HUES64 (cell line): ENCODE measurements around the gene MSMP.

ENCODE experiments used
- H3K27ac ChIP-seq: 2 replicates; pipeline ENCODE4 v1.7.0; 2013; ENCODE audit warnings: low read depth, low read length, inconsistent platforms
- H3K27me3 ChIP-seq: 2 replicates; pipeline ENCODE4 v1.6.1; 2013; ENCODE audit warnings: mild to moderate bottlenecking, low read length; ENCODE audit not compliant: insufficient read depth
- H3K36me3 ChIP-seq: 2 replicates; pipeline ENCODE4 v1.6.1; 2013; ENCODE audit warnings: mild to moderate bottlenecking, low read length; ENCODE audit not compliant: insufficient read depth
- H3K4me1 ChIP-seq: 2 replicates; pipeline ENCODE4 v1.6.1; 2013; ENCODE audit warnings: mild to moderate bottlenecking, low read length, moderate library complexity; ENCODE audit not compliant: insufficient read depth
- H3K4me3 ChIP-seq: 2 replicates; pipeline ENCODE4 v1.5.1; 2013; ENCODE audit warnings: mild to moderate bottlenecking, low read length, moderate library complexity
- H3K9ac ChIP-seq: 2 replicates; pipeline ENCODE4 v1.6.1; 2013; ENCODE audit warnings: mild to moderate bottlenecking, low read depth, low read length
- H3K9me3 ChIP-seq: 2 replicates; pipeline ENCODE4 v1.6.1; 2013; ENCODE audit warnings: low read depth, low read length; ENCODE audit not compliant: insufficient read depth
- WGBS: fragments of 150-250, 120-280 bp; methylation state at CpG from one replicate; pipeline ENCODE4 v1.1.7; 2013; ENCODE audit warnings: missing lambda C conversion rate; 5-methylcytosine and 5-hydroxymethylcytosine counted together

Gene MSMP

DNA sequence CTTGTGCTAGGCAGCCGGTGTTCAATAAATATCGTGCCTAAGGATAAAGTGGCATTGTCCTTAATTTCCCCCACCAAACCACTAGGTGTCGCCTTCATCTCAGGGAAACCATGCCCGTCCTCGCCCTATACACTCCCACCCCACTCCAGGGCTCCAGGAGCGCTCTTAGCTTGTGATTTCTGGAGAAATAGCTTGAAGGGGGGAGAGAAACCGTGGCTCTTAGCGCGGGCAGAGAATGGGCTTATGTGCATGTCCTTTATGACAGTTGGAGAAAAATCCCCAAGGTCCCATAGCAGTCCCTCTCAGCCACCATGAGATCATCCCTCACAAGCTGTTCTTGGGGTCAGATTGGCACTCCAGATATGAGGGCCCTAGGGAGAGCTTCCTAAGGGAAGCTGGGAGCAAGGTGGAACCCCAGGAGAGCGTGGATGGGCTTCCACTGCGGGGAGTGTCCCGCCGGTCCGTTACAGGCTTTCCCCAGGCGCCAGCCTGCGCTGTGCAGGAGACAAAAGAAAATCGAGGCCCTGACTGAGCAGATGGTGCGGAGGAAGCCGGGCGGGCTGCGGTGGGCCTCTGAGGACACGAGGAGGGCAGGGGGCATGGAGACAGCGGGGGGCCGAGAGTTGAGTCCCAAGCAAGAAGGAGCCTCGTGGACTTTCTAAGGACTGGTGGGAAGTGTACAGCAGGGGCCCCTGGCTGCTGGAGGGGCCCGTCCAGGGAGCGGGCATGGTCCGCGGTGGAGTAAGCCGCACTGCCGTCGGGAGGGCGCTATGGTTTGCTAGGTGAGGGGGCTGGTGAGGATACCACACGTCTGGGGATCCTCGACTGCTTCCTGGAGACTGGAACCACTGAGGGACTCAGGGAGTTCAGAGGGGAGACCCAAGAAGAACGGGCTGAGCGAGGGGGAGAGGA, 36.6 kb upstream of the MSMP start:
- 23% methylated on average over 37 of the region's 37 CpGs for WGBS
- Histone ChIP-seq H3K4me1 (peaks cover 6% of the 10 kb centered on the region), H3K4me3 (peak overlapping the region; percentile 48), H3K9me3 (no peaks in the 10 kb centered on the region), H3K36me3 (peaks cover 2% of the 10 kb centered on the region; the same call in 1 of the 2 replicates), H3K27ac (no peak overlapping the region), H3K27me3 (peaks cover 5% of the 10 kb centered on the region), H3K9ac (peak overlapping the region; percentile 44)

DNA sequence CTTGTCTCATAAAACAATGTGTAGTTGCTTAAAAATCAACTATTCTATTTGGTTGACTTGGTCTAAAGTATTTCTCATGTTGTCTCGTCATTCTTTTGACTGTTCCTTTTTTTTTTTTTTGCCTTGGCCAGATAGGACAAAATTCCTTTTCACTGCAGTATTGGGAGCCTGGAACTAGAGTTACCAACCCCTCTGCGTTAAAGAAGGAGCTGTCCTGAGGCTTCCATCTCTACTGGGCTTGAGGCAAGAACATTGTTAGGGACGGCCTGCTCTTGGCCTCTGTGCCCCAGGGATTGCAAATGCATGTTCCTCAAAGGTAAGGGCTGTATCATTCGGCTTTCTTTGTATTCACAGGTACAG, 35.9 kb upstream of the MSMP start:
- no peaks in the 10 kb centered on the region for H3K9me3 ChIP-seq
- H3K4me3 ChIP-seq, result no peak overlapping the region
- H3K4me1 ChIP-seq, result peaks cover 6% of the 10 kb centered on the region
- peaks cover 2% of the 10 kb centered on the region; the same call in 1 of the 2 replicates for H3K36me3 ChIP-seq
- H3K27ac ChIP-seq, result no peak overlapping the region
- H3K27me3 ChIP-seq, result peaks cover 5% of the 10 kb centered on the region
- H3K9ac ChIP-seq, result no peak overlapping the region
- WGBS, result 47% methylated on average over 4 of the region's 4 CpGs

DNA sequence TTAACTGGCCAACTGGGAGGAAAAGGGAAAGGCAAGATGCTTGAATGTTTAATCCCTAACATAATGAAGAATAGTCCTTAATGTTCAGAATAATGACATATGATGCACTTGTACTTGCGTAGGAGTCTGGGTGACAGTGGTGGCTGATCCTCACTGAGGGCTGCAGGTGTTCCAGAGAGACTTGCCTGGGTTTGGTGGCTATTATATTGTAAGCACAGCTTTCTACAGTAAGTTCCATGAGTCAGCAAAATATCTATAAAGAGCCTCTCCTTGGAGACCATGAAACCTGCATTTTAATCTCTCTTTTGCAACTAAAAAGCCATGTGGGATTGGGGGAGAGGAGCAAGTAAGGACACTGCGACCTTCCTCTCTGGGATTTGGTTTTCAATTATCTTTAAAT, 35.5 kb upstream of the MSMP start:
- Histone ChIP-seq H3K9ac (no peak overlapping the region), H3K36me3 (peaks cover 2% of the 10 kb centered on the region; the same call in 1 of the 2 replicates), H3K4me3 (no peak overlapping the region), H3K27me3 (peaks cover 5% of the 10 kb centered on the region), H3K4me1 (peaks cover 6% of the 10 kb centered on the region), H3K9me3 (no peaks in the 10 kb centered on the region), H3K27ac (no peak overlapping the region)
- 100% methylated on average over 1 of the region's 2 CpGs for WGBS

DNA sequence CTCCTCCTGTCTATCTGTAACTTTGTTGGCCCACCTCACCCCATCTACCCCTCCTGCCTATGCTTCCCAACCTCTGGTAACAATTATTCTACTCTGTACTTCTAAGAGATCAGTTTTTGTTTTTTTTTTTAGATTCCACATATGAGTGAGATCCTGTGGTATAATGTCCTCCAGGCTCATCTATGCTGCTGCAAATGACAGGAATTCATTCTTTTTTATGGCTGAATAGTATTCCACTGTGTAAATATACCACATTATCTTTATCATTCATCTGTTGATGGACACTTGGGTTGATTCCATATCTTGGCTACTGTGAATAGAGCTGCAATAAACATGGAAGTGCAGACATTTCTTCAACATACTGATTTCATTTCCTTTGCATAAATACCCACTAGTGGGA, 29.3 kb upstream of the MSMP start:
- Histone ChIP-seq H3K27ac (no peak overlapping the region), H3K4me3 (no peak overlapping the region), H3K36me3 (peaks cover 6% of the 10 kb centered on the region; the same call in 1 of the 2 replicates), H3K9ac (no peak overlapping the region), H3K9me3 (no peaks in the 10 kb centered on the region), H3K4me1 (no peaks in the 10 kb centered on the region), H3K27me3 (no peaks in the 10 kb centered on the region)

DNA sequence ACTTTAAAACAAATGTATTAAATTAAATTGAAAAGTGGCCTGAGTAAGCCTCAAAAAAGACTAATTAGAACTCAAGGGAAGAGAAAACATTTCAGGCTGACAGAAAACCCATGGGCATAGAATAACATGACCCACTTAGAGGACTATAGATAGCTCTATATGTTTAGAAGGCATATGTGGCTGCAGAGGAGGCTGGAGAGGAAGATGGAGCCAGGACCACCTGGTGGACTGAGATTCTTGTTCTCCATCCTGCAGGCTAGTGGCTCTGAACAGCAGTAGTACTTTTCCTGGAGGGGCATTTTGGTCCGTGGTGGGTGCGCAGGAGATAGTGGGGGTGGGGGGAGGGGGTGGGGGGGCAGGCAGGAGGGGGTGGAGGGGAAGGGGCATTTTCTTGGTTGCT, 27.0 kb upstream of the MSMP start:
- no CpG with 5 or more reads among the region's 2 CpGs for WGBS
- H3K4me3 ChIP-seq, result no peak overlapping the region

DNA sequence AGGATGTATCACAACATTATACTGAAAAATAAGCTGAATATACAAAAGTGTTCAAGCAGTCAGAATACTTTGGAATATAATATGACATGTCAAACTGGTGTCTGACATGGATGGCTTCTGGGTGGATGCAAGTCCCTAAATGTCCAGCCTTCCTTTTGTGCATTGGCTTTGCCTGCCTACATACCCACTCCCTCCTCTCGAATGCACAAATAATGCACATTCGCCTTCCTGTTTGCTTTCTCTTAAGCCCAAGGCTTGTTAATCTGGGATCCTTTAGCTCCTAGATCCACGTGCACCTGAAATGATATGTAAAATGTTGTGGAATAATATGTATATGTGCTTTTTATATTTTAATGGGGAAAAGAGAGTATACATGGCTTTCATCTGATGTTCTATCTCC, 24.4 kb upstream of the MSMP start:
- H3K9me3 ChIP-seq, result no peaks in the 10 kb centered on the region
- no peak overlapping the region for H3K4me3 ChIP-seq
- WGBS, result 86% methylated on average over 3 of the region's 3 CpGs

More for the DNA sequence above, 27.0 kb upstream of the MSMP start:
- Histone ChIP-seq H3K27ac (no peak overlapping the region), H3K36me3 (peaks cover 3% of the 10 kb centered on the region; the same call in 1 of the 2 replicates), H3K27me3 (no peaks in the 10 kb centered on the region), H3K4me1 (0 out of 2 replicates have a peak, but pooled peaks cover 2% of the 10 kb centered on the region), H3K9me3 (no peaks in the 10 kb centered on the region), H3K9ac (no peak overlapping the region)

DNA sequence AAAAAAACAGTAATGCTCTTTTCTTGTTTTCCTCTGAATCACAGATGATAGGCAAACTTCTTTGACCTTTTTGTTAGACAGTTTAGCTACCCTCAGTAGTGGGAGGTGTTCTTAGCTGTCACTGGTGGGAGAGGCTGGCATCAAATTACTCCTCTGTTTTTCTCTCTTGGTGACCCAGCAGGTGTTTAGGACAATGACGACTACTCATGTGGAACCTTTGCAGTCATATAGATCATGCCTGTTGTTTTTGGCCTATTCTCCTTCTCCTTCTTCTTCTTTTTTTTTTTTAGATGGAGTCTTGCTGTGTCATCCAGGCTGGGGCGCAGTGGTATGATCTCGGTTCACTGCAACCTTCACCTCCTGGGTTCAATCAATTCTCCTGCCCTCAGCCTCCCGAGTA, 21.9 kb upstream of the MSMP start:
- Histone ChIP-seq H3K27ac (no peak overlapping the region), H3K27me3 (no peaks in the 10 kb centered on the region), H3K9me3 (no peaks in the 10 kb centered on the region), H3K36me3 (no peaks in the 10 kb centered on the region), H3K9ac (no peak overlapping the region), H3K4me1 (peaks cover 16% of the 10 kb centered on the region), H3K4me3 (no peak overlapping the region)
- 82% methylated on average over 4 of the region's 4 CpGs for WGBS

More for the DNA sequence above, 24.4 kb upstream of the MSMP start:
- Histone ChIP-seq H3K36me3 (peaks cover 2% of the 10 kb centered on the region; the same call in 1 of the 2 replicates), H3K4me1 (peaks cover 16% of the 10 kb centered on the region), H3K27ac (no peak overlapping the region), H3K27me3 (no peaks in the 10 kb centered on the region), H3K9ac (no peak overlapping the region)

DNA sequence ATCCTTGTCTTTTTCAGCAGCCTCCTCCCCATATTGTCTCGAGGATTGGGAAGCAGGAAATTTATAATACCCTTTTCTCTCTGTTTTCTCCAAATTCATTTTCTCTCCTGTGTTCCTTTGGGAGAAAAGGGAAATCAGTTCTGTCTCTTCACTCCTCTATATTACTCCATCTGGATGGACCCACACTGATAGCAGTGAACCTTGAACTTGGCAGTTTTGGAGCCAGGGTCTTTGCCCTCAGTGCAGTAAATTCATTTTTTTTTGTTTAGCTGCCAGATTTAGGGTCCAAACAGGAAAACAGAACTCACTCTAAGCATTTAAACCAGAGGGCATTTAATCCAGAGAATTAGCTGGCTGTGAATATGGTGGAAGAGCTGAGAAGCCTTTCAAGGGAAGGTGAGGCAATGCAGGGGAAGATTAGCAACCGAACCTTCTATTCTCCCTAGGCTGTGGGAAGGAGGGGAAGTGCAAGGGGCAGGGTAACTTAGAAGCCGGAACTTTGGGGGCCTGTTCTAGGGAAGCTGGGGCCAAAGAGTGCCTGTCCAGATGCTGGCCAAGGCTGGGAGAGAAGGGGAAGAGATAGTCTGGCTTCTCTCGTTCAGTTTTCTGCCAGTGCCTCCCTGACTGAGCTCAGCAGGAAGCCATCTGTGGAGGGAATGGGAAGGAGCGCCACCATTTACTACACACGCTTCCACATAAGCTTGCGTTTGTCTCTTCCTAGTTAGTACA, 21.0 kb upstream of the MSMP start:
- H3K4me1 ChIP-seq, result peaks cover 16% of the 10 kb centered on the region
- H3K9me3 ChIP-seq, result no peaks in the 10 kb centered on the region
- no peaks in the 10 kb centered on the region for H3K36me3 ChIP-seq
- H3K27me3 ChIP-seq, result no peaks in the 10 kb centered on the region
- no peak overlapping the region for H3K4me3 ChIP-seq
- WGBS, result 50% methylated on average over 5 of the region's 7 CpGs
- H3K9ac ChIP-seq, result no peak overlapping the region
- peak overlapping the region; percentile 55; the same call in 1 of the 2 replicates for H3K27ac ChIP-seq

DNA sequence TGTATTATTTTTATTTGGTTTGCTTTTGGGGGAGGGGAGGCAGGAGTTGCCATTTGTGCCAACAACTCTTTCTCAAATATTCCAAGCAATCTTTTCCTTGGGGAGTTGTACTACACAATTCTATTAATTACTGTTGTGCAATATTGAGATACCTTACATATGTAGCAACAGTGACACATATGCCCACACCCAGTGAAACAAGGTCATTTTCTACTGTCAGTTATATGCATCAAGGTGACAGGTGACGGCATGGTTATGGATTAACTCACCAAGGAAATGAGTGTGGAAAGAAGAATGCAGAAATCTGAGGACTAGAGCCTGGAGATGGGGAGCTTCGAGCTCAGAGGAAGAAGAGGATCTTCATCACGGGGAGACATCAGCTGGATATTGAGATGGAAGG, 17.9 kb upstream of the MSMP start:
- Histone ChIP-seq H3K4me3 (no peak overlapping the region), H3K4me1 (peaks cover 16% of the 10 kb centered on the region), H3K27ac (no peak overlapping the region), H3K9me3 (no peaks in the 10 kb centered on the region), H3K36me3 (no peaks in the 10 kb centered on the region), H3K27me3 (no peaks in the 10 kb centered on the region), H3K9ac (no peak overlapping the region)
- 92% methylated on average over 3 of the region's 3 CpGs for WGBS

DNA sequence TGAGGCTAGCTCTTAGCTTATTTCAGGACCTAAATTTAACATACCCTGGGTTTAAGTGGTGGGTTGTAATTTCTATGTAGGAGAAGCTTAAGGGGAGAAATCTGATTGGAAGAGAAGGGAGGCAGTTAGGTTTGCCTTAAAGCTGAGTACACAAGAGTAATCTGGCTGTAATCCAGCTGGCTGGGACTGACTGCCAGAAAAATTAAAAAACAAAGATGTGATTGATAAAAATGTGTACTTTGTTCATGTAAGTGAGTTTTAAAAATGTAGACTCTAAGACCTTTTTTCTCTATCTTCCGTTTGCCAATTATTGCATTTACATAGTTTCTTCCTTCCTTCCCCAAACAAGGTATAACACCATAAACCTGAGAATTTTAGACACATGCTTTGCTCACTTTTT, 17.5 kb upstream of the MSMP start:
- Histone ChIP-seq H3K4me1 (peaks cover 16% of the 10 kb centered on the region), H3K36me3 (no peaks in the 10 kb centered on the region), H3K9ac (no peak overlapping the region), H3K4me3 (no peak overlapping the region), H3K9me3 (no peaks in the 10 kb centered on the region), H3K27ac (no peak overlapping the region), H3K27me3 (no peaks in the 10 kb centered on the region)
- 90% methylated on average over 1 of the region's 1 CpG for WGBS

DNA sequence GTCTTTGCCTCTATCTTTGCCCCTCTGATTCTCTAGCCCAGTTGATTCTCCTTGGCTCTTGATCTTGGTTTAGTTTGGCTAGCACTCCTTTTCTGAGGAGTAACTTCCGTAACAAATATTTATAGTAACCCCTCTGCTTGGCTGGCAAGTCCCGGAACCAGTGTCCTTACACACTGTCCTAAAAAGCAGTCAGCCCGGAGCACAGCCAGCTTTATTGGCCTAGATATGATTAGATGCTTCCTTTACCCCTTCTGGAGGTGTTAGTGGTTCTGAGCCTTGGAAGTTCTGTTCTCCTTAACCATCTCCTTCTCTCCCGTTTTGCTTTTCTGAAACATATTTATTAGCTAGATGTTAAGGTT, 17.0 kb upstream of the MSMP start:
- H3K9me3 ChIP-seq, result no peaks in the 10 kb centered on the region
- H3K4me1 ChIP-seq, result peaks cover 14% of the 10 kb centered on the region
- 98% methylated on average over 3 of the region's 4 CpGs for WGBS
- no peaks in the 10 kb centered on the region for H3K36me3 ChIP-seq
- no peaks in the 10 kb centered on the region for H3K27me3 ChIP-seq
- no peak overlapping the region for H3K9ac ChIP-seq
- H3K4me3 ChIP-seq, result no peak overlapping the region
- no peak overlapping the region for H3K27ac ChIP-seq
